ENCODE results near the gene PTPRJ. TPM values are rescaled to one million over a fixed set of nuclear protein-coding genes. Genes with fewer than 3 reads are reported as not detected.

PTPRJ gene
- total RNA-seq, 3 donors from 2014 or later = 13.8 to 22.3 (median 19.0) TPM

DNA sequence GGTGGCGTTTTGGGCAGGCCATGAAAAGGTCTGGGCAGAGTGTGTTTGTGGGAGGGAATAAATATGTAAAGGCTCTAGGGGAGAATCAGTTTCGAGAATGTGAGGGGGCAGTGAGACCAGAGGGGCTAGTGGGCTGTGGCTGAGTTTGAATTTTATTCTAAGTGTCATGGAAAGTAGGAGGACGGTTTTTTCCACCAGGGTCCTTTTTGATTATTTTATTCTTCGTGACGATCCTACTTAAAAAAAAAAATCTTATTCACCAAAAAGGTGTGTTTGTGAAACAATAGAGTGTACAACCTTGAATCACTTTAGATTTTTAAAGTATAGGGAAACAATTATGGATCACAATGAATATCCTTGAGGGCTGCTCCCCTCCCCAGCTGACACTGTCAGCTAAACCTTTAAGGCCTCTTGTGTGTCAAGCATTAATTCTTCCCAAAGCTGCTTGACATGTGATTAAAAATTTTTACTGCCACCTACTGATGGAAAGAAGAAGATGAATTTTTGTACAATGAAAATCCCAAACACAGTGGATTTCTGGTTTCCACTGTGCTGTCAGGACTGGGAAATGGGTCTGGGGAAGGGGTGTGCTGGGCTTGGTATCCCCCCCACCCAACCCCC lies 128.8 kb downstream of the PTPRJ start:
- Mint-ChIP-seq H3K36me3 (ENCODE audit: insufficient read depth) (peaks cover 8% of the 10 kb centered on the region), H3K4me1 (ENCODE audit: low read depth) (peaks cover 48% of the 10 kb centered on the region), H3K9me3 (no peaks in the 10 kb centered on the region), H3K4me3 (peak overlapping the region; percentile 54), H3K27me3 (ENCODE audit: low read depth) (no peaks in the 10 kb centered on the region)
- no peak for DNase-seq
- ATAC-seq = peak; percentile 11 to 50

- Mint-ChIP-seq H3K4me3 (no peak overlapping the region), H3K36me3 (ENCODE audit: insufficient read depth) (peaks cover 19% of the 10 kb centered on the region), H3K9me3 (peaks cover 11% of the 10 kb centered on the region), H3K4me1 (ENCODE audit: low read depth) (peaks cover 45% of the 10 kb centered on the region), H3K27me3 (ENCODE audit: low read depth) (no peaks in the 10 kb centered on the region)
- DNase-seq (no peak), ATAC-seq (no peak)
Observed at GRCh38 chr11:48110509-48110766, 130.1 kb downstream of the PTPRJ start.

DNA sequence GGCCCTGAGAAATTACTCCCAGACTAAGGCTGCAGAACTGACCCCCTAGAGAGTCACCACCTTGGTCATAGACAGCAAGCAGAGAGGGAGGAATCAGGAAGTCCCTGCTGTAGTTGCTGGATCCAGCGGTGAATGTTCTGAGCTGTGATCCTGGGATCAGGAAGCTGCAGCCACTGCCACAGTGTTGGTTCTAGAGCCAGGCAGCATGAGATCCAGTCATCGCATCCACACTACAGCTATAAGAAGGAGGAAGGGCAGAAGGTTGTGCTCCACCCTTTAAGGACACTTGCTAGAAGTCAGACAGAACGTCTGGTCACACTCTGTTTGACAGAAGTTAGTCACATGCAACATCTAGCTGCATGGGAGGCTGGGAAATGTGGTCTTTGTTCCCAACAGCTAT lies 131.5 kb downstream of the PTPRJ start:
- ATAC-seq = no peak
- Mint-ChIP-seq H3K4me3 (no peak overlapping the region), H3K4me1 (ENCODE audit: low read depth) (peaks cover 32% of the 10 kb centered on the region)

GRCh38 chr11:48114740-48115139 lies 134.4 kb downstream of the PTPRJ start:
- Mint-ChIP-seq H3K4me3 (no peak overlapping the region), H3K9me3 (peaks cover 18% of the 10 kb centered on the region), H3K36me3 (ENCODE audit: insufficient read depth) (peaks cover 32% of the 10 kb centered on the region), H3K27me3 (ENCODE audit: low read depth) (no peaks in the 10 kb centered on the region), H3K4me1 (ENCODE audit: low read depth) (peaks cover 5% of the 10 kb centered on the region)
- DNase-seq (no peak), ATAC-seq (no peak)

More for the DNA sequence above, 131.5 kb downstream of the PTPRJ start:
- H3K36me3 Mint-ChIP-seq (ENCODE audit: insufficient read depth) = peaks cover 24% of the 10 kb centered on the region
- no peak for DNase-seq
- no peaks in the 10 kb centered on the region for H3K27me3 Mint-ChIP-seq (ENCODE audit: low read depth)
- peaks cover 18% of the 10 kb centered on the region for H3K9me3 Mint-ChIP-seq

DNA sequence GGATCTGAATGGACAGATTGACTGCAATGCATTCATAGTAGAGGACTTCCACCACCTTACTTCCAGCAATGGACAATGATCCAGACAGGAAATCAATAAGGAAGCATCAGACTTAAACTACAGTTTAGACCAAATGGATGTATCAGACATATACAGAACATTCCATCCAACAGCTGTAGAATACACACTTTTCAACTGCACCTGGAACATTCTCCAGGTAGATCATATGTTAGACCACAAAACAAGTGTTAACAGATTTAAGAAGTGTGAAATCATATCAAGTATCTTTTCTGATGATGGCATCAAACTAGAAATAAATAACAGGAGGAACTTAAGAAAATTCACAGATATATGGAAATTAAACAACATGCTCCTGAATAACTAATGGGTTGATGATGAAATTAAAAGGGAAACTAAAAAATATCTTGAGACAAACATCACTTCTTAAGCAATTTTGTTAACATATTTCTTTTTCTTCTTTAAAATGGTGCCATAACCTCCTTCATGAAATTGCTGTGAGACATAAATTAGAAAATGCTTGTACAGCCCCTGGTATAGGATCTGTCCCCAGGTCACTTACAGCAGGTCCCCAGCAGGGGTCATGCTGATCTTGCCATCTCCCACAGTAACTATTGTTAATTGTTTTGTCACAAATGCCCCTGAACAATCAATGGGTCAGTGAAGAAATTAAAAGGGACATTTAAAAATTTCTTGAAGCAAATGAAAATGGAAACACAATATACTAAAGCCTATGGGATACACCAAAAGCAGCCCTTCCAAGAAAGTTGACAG lies 136.3 kb downstream of the PTPRJ start:
- H3K9me3 Mint-ChIP-seq = peaks cover 18% of the 10 kb centered on the region
- no peaks in the 10 kb centered on the region for H3K27me3 Mint-ChIP-seq (ENCODE audit: low read depth)
- ATAC-seq = no peak
- H3K4me1 Mint-ChIP-seq (ENCODE audit: low read depth) = no peaks in the 10 kb centered on the region
- DNase-seq = no peak
- peaks cover 38% of the 10 kb centered on the region for H3K36me3 Mint-ChIP-seq (ENCODE audit: insufficient read depth)
- no peak overlapping the region for H3K4me3 Mint-ChIP-seq

DNA sequence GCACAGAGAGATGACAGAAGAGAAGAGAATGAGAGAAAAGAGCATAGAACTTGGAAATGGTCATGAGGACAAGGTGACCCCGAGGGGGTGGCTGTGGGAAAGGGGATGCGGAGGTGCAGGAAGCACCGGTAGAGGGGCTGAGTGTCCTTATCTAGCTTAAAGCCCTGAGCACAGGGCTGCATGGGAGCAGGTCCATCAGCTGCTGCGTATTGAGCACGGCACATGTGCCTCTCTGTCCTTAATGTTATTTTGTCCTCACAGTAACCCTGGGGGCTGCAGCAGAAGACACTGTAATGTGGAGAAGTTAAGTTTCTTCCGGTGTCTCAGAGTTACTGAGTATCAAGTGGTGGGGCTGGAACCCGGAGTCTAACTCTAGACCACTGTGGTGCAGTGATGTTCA lies 141.9 kb downstream of the PTPRJ start:
- H3K4me3 Mint-ChIP-seq = no peak overlapping the region
- H3K4me1 Mint-ChIP-seq (ENCODE audit: low read depth) = no peaks in the 10 kb centered on the region
- H3K36me3 Mint-ChIP-seq (ENCODE audit: insufficient read depth) = peaks cover 48% of the 10 kb centered on the region
- ATAC-seq = no peak
- no peak for DNase-seq
- H3K9me3 Mint-ChIP-seq = no peaks in the 10 kb centered on the region
- H3K27me3 Mint-ChIP-seq (ENCODE audit: low read depth) = no peaks in the 10 kb centered on the region

- ATAC-seq = no peak
Observed at GRCh38 chr11:48122656-48123055, 142.3 kb downstream of the PTPRJ start.

DNA sequence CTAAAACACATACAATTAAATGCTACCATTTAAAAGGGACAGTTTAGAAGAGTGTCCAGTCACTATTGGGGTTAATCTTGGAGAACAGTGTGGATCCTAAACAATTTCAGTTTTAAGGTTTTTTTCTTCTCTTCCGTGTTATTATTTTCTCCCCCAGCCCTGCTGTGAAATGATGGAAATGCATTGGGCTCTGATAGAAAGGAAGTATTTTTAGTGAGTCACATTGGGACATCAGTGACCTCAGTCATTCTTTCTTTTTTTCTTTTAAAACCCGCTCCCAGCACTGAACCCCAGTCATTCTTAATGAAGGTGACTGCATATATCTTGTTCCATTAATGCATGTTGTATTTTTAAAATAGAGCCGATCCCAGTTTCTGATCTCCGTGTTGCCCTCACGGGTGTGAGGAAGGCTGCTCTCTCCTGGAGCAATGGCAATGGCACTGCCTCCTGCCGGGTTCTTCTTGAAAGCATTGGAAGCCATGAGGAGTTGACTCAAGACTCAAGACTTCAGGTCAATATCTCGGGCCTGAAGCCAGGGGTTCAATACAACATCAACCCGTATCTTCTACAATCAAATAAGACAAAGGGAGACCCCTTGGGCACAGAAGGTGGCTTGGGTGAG lies 143.0 kb downstream of the PTPRJ start:
- ATAC-seq = no peak
- H3K9me3 Mint-ChIP-seq = no peaks in the 10 kb centered on the region
- no peak overlapping the region for H3K4me3 Mint-ChIP-seq
- H3K36me3 Mint-ChIP-seq (ENCODE audit: insufficient read depth) = peaks cover 54% of the 10 kb centered on the region
- no peaks in the 10 kb centered on the region for H3K27me3 Mint-ChIP-seq (ENCODE audit: low read depth)
- DNase-seq = no peak
- no peaks in the 10 kb centered on the region for H3K4me1 Mint-ChIP-seq (ENCODE audit: low read depth)

More at GRCh38 chr11:48122656-48123055, 142.3 kb downstream of the PTPRJ start:
- H3K9me3 Mint-ChIP-seq = no peaks in the 10 kb centered on the region
- H3K4me1 Mint-ChIP-seq (ENCODE audit: low read depth) = no peaks in the 10 kb centered on the region
- H3K36me3 Mint-ChIP-seq (ENCODE audit: insufficient read depth) = peaks cover 50% of the 10 kb centered on the region
- DNase-seq = no peak
- no peaks in the 10 kb centered on the region for H3K27me3 Mint-ChIP-seq (ENCODE audit: low read depth)
- no peak overlapping the region for H3K4me3 Mint-ChIP-seq

GRCh38 chr11:48123934-48124755 lies 143.8 kb downstream of the PTPRJ start:
- Mint-ChIP-seq H3K36me3 (ENCODE audit: insufficient read depth) (peaks cover 55% of the 10 kb centered on the region), H3K27me3 (ENCODE audit: low read depth) (no peaks in the 10 kb centered on the region)
- no peak for ATAC-seq

DNA sequence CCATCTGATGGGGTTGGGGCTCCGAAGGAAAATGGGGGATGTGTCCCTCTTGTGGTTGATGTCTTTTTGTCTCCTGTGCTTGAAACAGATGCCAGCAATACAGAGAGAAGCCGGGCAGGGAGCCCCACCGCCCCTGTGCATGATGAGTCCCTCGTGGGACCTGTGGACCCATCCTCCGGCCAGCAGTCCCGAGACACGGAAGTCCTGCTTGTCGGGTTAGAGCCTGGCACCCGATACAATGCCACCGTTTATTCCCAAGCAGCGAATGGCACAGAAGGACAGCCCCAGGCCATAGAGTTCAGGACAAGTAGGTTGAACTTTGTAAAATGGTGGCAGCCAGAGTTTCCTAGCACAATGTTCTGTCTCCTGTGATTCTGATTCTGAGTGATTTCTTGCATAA lies 144.5 kb downstream of the PTPRJ start:
- Mint-ChIP-seq H3K36me3 (ENCODE audit: insufficient read depth) (peaks cover 58% of the 10 kb centered on the region), H3K4me1 (ENCODE audit: low read depth) (no peaks in the 10 kb centered on the region), H3K9me3 (no peaks in the 10 kb centered on the region), H3K4me3 (no peak overlapping the region), H3K27me3 (ENCODE audit: low read depth) (no peaks in the 10 kb centered on the region)
- ATAC-seq (no peak), DNase-seq (no peak)

More at GRCh38 chr11:48123934-48124755, 143.8 kb downstream of the PTPRJ start:
- no peak for DNase-seq
- H3K4me1 Mint-ChIP-seq (ENCODE audit: low read depth) = no peaks in the 10 kb centered on the region
- no peak overlapping the region for H3K4me3 Mint-ChIP-seq
- H3K9me3 Mint-ChIP-seq = no peaks in the 10 kb centered on the region

GRCh38 chr11:48125866-48126265 lies 145.5 kb downstream of the PTPRJ start:
- Mint-ChIP-seq H3K4me1 (ENCODE audit: low read depth) (no peaks in the 10 kb centered on the region), H3K36me3 (ENCODE audit: insufficient read depth) (peaks cover 62% of the 10 kb centered on the region), H3K27me3 (ENCODE audit: low read depth) (no peaks in the 10 kb centered on the region), H3K9me3 (no peaks in the 10 kb centered on the region), H3K4me3 (no peak overlapping the region)
- DNase-seq (no peak), ATAC-seq (no peak)

GRCh38 chr11:48127521-48128183 lies 147.3 kb downstream of the PTPRJ start:
- peaks cover 54% of the 10 kb centered on the region for H3K36me3 Mint-ChIP-seq (ENCODE audit: insufficient read depth)
- no peak for ATAC-seq

DNA sequence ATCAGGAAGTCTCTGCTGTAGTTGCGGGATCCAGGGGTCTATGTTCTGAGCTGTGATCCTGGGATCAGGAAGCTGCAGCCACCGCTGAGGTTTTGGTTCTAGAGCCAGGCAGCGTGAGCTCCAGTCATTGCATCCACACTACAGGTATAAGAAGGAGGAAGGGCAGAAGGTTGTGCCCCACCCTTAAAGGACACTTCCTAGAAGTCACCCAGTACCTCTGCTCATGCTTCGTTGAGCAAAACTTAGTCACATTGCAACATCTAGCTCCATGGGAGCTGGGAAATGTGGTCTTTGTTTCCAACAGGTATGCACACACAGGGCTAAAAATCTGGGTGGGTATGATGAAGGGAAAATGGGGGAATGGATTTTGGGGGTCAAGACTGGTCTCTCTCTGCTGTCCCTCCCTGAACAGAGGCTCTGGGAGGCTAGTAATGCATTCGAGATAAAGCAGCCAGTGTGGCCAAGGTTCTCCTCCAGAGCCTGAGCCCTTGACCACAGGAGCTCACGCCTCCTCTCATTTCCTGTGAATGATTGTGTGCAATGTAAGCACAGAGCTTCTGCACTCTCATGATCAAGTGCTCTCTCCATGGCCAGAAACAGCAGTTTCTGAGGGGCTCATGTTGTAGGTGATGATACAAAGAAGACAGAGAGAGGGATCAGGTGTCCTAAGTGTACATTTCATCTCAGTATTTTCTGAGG lies 149.5 kb downstream of the PTPRJ start:
- Mint-ChIP-seq H3K36me3 (ENCODE audit: insufficient read depth) (peaks cover 54% of the 10 kb centered on the region), H3K4me3 (no peak overlapping the region), H3K4me1 (ENCODE audit: low read depth) (no peaks in the 10 kb centered on the region), H3K9me3 (no peaks in the 10 kb centered on the region), H3K27me3 (ENCODE audit: low read depth) (no peaks in the 10 kb centered on the region)
- DNase-seq = no peak
- ATAC-seq = no peak

More at GRCh38 chr11:48127521-48128183, 147.3 kb downstream of the PTPRJ start:
- Mint-ChIP-seq H3K27me3 (ENCODE audit: low read depth) (no peaks in the 10 kb centered on the region), H3K9me3 (no peaks in the 10 kb centered on the region), H3K4me1 (ENCODE audit: low read depth) (no peaks in the 10 kb centered on the region), H3K4me3 (no peak overlapping the region)
- no peak for DNase-seq
